Hepatocyte (in vitro differentiated cells): ENCODE results near the gene ANKRD40CL.

Source experiments
- EZH2 ChIP-seq: fragments of 200-600 bp; sonication (generic); IDR thresholded peaks from 2 replicates; pipeline ENCODE4 v1.6.1; 2016; ENCODE audit warnings: antibody characterized with exemption, mild to moderate bottlenecking, borderline replicate concordance
- TF ChIP-seq, protein P1 (sequence below): fragments of 200-600 bp; sonication (generic); IDR thresholded peaks from 2 replicates; pipeline ENCODE4 v1.5.1; 2016; ENCODE audit warnings: antibody characterized with exemption, mild to moderate bottlenecking; ENCODE audit not compliant: poor library complexity

DNA sequence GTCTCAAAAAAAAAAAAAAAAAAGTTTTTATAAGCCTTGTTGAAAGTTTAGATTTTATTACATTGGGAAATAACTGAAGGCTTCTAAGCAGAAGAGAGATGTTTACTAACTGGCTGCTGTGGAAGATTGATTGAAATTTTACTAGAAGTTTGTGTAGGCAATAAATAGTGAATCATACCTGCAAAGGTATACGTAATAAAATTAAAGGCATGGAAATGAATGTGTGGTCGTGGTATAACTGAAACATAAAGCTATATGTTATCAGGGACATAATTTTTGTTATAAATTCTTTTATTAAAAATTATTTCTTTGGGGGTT lies 39.2 kb downstream of the ANKRD40CL start:
- TF ChIP-seq, protein P1, sequence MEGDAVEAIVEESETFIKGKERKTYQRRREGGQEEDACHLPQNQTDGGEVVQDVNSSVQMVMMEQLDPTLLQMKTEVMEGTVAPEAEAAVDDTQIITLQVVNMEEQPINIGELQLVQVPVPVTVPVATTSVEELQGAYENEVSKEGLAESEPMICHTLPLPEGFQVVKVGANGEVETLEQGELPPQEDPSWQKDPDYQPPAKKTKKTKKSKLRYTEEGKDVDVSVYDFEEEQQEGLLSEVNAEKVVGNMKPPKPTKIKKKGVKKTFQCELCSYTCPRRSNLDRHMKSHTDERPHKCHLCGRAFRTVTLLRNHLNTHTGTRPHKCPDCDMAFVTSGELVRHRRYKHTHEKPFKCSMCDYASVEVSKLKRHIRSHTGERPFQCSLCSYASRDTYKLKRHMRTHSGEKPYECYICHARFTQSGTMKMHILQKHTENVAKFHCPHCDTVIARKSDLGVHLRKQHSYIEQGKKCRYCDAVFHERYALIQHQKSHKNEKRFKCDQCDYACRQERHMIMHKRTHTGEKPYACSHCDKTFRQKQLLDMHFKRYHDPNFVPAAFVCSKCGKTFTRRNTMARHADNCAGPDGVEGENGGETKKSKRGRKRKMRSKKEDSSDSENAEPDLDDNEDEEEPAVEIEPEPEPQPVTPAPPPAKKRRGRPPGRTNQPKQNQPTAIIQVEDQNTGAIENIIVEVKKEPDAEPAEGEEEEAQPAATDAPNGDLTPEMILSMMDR, result no peak
- TF ChIP-seq EZH2, result no peak
